NCI-H187 (cell line): Measurements from ENCODE around the gene CCDC15.
"Not testable (repeated sequence)": the region's sequence is repeated elsewhere in the genome, so short reads cannot be mapped to it uniquely, and the experiment has no call there.

Source experiments
- DNase-seq, 2 experiments: peaks; one replicate each; lab custom pipeline; 2025; lab: John Stamatoyannopoulos, UW

The CCDC15 gene

GRCh38 chr11:125082040-125082439 lies 128.0 kb downstream of the CCDC15 start:
- DNase-seq: no peak

GRCh38 chr11:125082611-125083311 lies 128.8 kb downstream of the CCDC15 start:
- DNase-seq: no peak

- DNase-seq: no peak
Measured at GRCh38 chr11:125083312-125084056, 129.5 kb downstream of the CCDC15 start.

- DNase-seq: no peak
Measured at GRCh38 chr11:125084057-125084416, 130.0 kb downstream of the CCDC15 start.

GRCh38 chr11:125084761-125085231 lies 130.8 kb downstream of the CCDC15 start:
- no peak for DNase-seq

GRCh38 chr11:125085301-125086081 lies 131.5 kb downstream of the CCDC15 start:
- no peak for DNase-seq

GRCh38 chr11:125086633-125087296 lies 132.8 kb downstream of the CCDC15 start:
- no peak for DNase-seq

- no peak for DNase-seq
Measured at GRCh38 chr11:125088123-125088522, 134.1 kb downstream of the CCDC15 start.

GRCh38 chr11:125088576-125089455 lies 134.8 kb downstream of the CCDC15 start:
- no peak for DNase-seq

GRCh38 chr11:125089481-125089880 lies 135.5 kb downstream of the CCDC15 start:
- DNase-seq: not testable (repeated sequence)

GRCh38 chr11:125090151-125090550 lies 136.1 kb downstream of the CCDC15 start:
- not testable (repeated sequence) for DNase-seq

GRCh38 chr11:125090816-125091215 lies 136.8 kb downstream of the CCDC15 start:
- DNase-seq: no peak
